ENCODE data around the gene TTLL5.

The TTLL5 gene

GRCh38 chr14:75934998-75935628, 274.1 kb downstream of the TTLL5 start:
- Histone ChIP-seq H2AFZ (ENCODE audit: low read depth, low read length, severe bottlenecking) (no peak overlapping the region), H3K79me2 (ENCODE audit: insufficient read depth, low read length) (no peaks in the 10 kb centered on the region), H4K20me1 (ENCODE audit: low read depth, low read length) (no peaks in the 10 kb centered on the region), H3K27me3 (ENCODE audit: low read length) (no peaks in the 10 kb centered on the region), H3K9ac (ENCODE audit: low read length) (no peak overlapping the region), H3K9me3 (ENCODE audit: insufficient read depth, low read length) (no peaks in the 10 kb centered on the region), H3F3A (ENCODE audit: insufficient read depth) (no peaks in the 10 kb centered on the region), H3K27ac (ENCODE audit: low read depth, low read length) (no peak overlapping the region), H3K36me3 (ENCODE audit: low read length) (no peaks in the 10 kb centered on the region), H3K4me2 (ENCODE audit: low read depth, low read length, poor library complexity, severe bottlenecking) (no peak overlapping the region), H3K4me3 (ENCODE audit: insufficient read depth, low read length, poor library complexity, severe bottlenecking) (no peak overlapping the region), H3K9me2 (replicated peaks; ENCODE audit: insufficient read depth, low read length) (no peaks in the 10 kb centered on the region)
- TF ChIP-seq EZH2phosphoT487 (conservative IDR thresholded peaks at IDR 0.05; ENCODE audit: low read length) = no peak
- TF ChIP-seq, protein P1, sequence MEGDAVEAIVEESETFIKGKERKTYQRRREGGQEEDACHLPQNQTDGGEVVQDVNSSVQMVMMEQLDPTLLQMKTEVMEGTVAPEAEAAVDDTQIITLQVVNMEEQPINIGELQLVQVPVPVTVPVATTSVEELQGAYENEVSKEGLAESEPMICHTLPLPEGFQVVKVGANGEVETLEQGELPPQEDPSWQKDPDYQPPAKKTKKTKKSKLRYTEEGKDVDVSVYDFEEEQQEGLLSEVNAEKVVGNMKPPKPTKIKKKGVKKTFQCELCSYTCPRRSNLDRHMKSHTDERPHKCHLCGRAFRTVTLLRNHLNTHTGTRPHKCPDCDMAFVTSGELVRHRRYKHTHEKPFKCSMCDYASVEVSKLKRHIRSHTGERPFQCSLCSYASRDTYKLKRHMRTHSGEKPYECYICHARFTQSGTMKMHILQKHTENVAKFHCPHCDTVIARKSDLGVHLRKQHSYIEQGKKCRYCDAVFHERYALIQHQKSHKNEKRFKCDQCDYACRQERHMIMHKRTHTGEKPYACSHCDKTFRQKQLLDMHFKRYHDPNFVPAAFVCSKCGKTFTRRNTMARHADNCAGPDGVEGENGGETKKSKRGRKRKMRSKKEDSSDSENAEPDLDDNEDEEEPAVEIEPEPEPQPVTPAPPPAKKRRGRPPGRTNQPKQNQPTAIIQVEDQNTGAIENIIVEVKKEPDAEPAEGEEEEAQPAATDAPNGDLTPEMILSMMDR (IDR thresholded peaks at IDR 0.05; ENCODE audit: insufficient read depth, low read length, poor library complexity, severe bottlenecking) = no peak

DNA sequence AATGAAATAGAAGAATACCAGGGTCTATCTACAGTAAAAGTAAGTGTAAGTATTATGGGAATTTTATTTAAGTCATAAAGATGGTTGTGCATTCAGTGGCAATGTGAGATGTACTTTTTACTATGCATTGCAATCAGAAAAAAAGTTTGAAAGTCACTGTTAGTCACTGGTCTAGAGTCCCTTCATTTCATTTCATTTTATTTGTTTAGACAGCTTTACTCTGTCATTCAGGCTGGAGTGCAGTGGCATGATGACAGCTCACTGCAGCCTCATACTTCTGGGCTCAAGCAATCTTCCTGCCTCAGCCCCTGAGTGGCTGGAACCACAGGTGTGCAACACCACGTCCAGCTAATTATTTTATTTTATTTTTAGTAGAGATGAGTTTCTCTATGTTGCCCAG, 278.2 kb downstream of the TTLL5 start:
- H3K4me2 ChIP-seq (ENCODE audit: low read depth, low read length, poor library complexity, severe bottlenecking) = no peak overlapping the region
- no peak for TF ChIP-seq EZH2phosphoT487 (conservative IDR thresholded peaks at IDR 0.05; ENCODE audit: low read length)
- TF ChIP-seq, protein P1 (IDR thresholded peaks at IDR 0.05; ENCODE audit: insufficient read depth, low read length, poor library complexity, severe bottlenecking) = no peak
- H3K27ac ChIP-seq (ENCODE audit: low read depth, low read length) = no peak overlapping the region
- H3K79me2 ChIP-seq (ENCODE audit: insufficient read depth, low read length) = no peaks in the 10 kb centered on the region
- H4K20me1 ChIP-seq (ENCODE audit: low read depth, low read length) = no peaks in the 10 kb centered on the region
- H3K9me3 ChIP-seq (ENCODE audit: insufficient read depth, low read length) = no peaks in the 10 kb centered on the region
- H2AFZ ChIP-seq (ENCODE audit: low read depth, low read length, severe bottlenecking) = no peak overlapping the region
- H3K9ac ChIP-seq (ENCODE audit: low read length) = no peak overlapping the region
- no peaks in the 10 kb centered on the region for H3K36me3 ChIP-seq (ENCODE audit: low read length)
- H3K9me2 ChIP-seq (replicated peaks; ENCODE audit: insufficient read depth, low read length) = no peaks in the 10 kb centered on the region
- no peaks in the 10 kb centered on the region for H3K27me3 ChIP-seq (ENCODE audit: low read length)
- no peak overlapping the region for H3K4me3 ChIP-seq (ENCODE audit: insufficient read depth, low read length, poor library complexity, severe bottlenecking)
- H3F3A ChIP-seq (ENCODE audit: insufficient read depth) = no peaks in the 10 kb centered on the region

GRCh38 chr14:75941030-75941429, 280.0 kb downstream of the TTLL5 start:
- H3K4me3 ChIP-seq (ENCODE audit: insufficient read depth, low read length, poor library complexity, severe bottlenecking) = no peak overlapping the region
- no peaks in the 10 kb centered on the region for H3K9me3 ChIP-seq (ENCODE audit: insufficient read depth, low read length)
- no peaks in the 10 kb centered on the region for H3F3A ChIP-seq (ENCODE audit: insufficient read depth)
- no peak for TF ChIP-seq EZH2phosphoT487 (conservative IDR thresholded peaks at IDR 0.05; ENCODE audit: low read length)
- TF ChIP-seq, protein P1 (IDR thresholded peaks at IDR 0.05; ENCODE audit: insufficient read depth, low read length, poor library complexity, severe bottlenecking) = no peak
- H4K20me1 ChIP-seq (ENCODE audit: low read depth, low read length) = no peaks in the 10 kb centered on the region
- no peak overlapping the region for H3K27ac ChIP-seq (ENCODE audit: low read depth, low read length)
- no peak overlapping the region for H3K4me2 ChIP-seq (ENCODE audit: low read depth, low read length, poor library complexity, severe bottlenecking)
- H2AFZ ChIP-seq (ENCODE audit: low read depth, low read length, severe bottlenecking) = no peak overlapping the region
- H3K36me3 ChIP-seq (ENCODE audit: low read length) = no peaks in the 10 kb centered on the region
- H3K79me2 ChIP-seq (ENCODE audit: insufficient read depth, low read length) = no peaks in the 10 kb centered on the region
- H3K27me3 ChIP-seq (ENCODE audit: low read length) = no peaks in the 10 kb centered on the region
- no peaks in the 10 kb centered on the region for H3K9me2 ChIP-seq (replicated peaks; ENCODE audit: insufficient read depth, low read length)
- no peak overlapping the region for H3K9ac ChIP-seq (ENCODE audit: low read length)

Measured in SU-DHL-6 (cell line).